Measurements from ENCODE around the gene UVRAG.

UVRAG gene

DNA sequence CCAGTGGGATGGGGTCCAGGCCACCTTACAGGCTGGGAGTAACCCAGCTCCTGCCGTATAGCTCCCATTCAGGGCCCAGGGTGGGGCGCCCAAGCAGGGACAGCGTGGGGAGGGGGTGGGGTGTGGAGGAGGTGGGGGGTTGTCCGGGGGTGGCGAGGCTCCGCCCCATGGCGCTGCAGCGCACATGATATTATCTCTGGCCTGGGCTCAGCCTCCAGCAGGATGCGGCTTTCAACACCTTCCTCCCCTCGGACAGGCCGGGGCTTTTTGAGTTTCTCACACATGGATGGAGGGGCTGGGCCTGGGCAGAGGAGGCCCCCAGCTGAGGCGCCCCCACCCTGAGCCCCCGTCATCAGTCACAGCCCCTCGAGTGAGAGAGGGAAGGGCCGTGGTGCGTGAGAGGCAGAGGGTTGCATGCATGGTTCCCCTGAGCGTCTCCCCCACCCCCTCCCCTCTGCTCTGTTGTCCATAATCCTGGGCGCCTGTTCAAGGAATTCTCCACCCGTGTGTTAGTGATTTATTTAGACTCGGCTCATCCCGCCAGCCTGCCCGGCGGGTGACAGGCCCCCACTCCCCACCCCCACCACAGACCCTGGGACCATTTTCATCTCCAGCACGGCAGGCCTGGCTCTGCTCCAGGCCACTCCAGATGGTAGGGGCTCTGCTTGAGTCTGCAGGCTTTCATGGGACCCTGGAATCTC is 346.4 kb downstream of the UVRAG start:
- H3K4me2 ChIP-seq (ENCODE audit: low read depth, low read length, poor library complexity, severe bottlenecking), result no peak overlapping the region
- no peak overlapping the region for H3K4me3 ChIP-seq (ENCODE audit: insufficient read depth, low read length, poor library complexity, severe bottlenecking)

DNA sequence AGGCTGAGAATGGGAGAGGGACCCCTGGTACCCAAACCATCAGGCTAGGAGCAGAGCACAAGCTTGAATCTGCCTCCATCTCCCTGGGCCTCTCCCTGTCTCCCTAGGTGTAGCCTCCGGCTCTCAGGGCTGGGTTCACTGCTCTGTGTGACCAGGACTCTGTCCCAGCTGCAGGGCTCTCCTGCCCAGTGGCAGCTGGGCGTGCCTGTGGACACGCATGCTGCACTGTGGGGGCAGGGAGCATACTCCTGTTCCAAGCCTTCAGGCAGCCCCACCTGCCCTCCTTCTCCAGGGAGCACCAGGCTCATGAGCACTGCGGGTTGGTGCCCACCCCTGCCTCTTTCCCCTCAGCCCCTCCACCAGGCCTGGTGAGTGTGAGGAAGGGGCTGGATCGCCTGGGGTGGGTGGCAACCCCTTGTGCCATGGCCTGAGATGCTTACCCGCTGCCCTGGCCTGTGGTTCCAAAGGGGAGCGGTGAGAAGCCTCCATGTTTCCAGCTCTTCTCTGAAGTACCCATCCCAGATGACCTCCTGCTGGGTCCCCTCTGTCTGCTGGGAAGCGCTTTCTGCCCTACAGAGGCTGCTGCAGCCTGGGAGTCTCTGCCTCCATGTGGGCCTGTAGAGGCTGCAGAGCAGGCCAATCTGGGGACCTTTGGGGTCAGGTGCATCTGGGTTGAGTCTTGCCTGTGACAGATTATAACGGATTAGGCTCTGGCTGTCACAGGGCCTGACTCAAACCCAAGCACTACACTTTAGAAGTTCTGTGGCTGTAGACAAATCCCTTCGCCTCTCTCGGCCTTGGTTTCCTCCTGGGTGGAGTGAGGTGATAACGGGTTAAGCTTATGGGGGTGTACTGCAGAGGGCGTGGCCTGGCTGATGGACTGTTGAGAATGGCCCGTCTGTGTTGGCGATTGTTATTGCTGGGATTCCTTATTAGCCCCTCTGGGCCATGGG is 347.6 kb downstream of the UVRAG start:
- Histone ChIP-seq H3K79me2 (ENCODE audit: insufficient read depth, low read length) (no peaks in the 10 kb centered on the region), H3K36me3 (ENCODE audit: low read length) (no peaks in the 10 kb centered on the region), H3K9me3 (ENCODE audit: insufficient read depth, low read length) (no peaks in the 10 kb centered on the region), H4K20me1 (ENCODE audit: low read depth, low read length) (no peaks in the 10 kb centered on the region), H3K4me3 (ENCODE audit: insufficient read depth, low read length, poor library complexity, severe bottlenecking) (no peak overlapping the region), H3F3A (ENCODE audit: insufficient read depth) (no peaks in the 10 kb centered on the region), H3K27me3 (ENCODE audit: low read length) (no peaks in the 10 kb centered on the region), H3K9me2 (replicated peaks; ENCODE audit: insufficient read depth, low read length) (no peaks in the 10 kb centered on the region), H2AFZ (ENCODE audit: low read depth, low read length, severe bottlenecking) (no peak overlapping the region), H3K27ac (ENCODE audit: low read depth, low read length) (no peak overlapping the region), H3K9ac (ENCODE audit: low read length) (no peak overlapping the region), H3K4me2 (ENCODE audit: low read depth, low read length, poor library complexity, severe bottlenecking) (no peak overlapping the region)
- TF ChIP-seq, protein P1, sequence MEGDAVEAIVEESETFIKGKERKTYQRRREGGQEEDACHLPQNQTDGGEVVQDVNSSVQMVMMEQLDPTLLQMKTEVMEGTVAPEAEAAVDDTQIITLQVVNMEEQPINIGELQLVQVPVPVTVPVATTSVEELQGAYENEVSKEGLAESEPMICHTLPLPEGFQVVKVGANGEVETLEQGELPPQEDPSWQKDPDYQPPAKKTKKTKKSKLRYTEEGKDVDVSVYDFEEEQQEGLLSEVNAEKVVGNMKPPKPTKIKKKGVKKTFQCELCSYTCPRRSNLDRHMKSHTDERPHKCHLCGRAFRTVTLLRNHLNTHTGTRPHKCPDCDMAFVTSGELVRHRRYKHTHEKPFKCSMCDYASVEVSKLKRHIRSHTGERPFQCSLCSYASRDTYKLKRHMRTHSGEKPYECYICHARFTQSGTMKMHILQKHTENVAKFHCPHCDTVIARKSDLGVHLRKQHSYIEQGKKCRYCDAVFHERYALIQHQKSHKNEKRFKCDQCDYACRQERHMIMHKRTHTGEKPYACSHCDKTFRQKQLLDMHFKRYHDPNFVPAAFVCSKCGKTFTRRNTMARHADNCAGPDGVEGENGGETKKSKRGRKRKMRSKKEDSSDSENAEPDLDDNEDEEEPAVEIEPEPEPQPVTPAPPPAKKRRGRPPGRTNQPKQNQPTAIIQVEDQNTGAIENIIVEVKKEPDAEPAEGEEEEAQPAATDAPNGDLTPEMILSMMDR (IDR thresholded peaks at IDR 0.05; ENCODE audit: insufficient read depth, low read length, poor library complexity, severe bottlenecking), result no peak
- TF ChIP-seq EZH2phosphoT487 (conservative IDR thresholded peaks at IDR 0.05; ENCODE audit: low read length), result no peak

More for the DNA sequence above, 346.4 kb downstream of the UVRAG start:
- no peaks in the 10 kb centered on the region for H3K9me3 ChIP-seq (ENCODE audit: insufficient read depth, low read length)
- no peak for TF ChIP-seq EZH2phosphoT487 (conservative IDR thresholded peaks at IDR 0.05; ENCODE audit: low read length)
- TF ChIP-seq, protein P1 (IDR thresholded peaks at IDR 0.05; ENCODE audit: insufficient read depth, low read length, poor library complexity, severe bottlenecking), result no peak
- H3K27me3 ChIP-seq (ENCODE audit: low read length), result no peaks in the 10 kb centered on the region
- H2AFZ ChIP-seq (ENCODE audit: low read depth, low read length, severe bottlenecking), result no peak overlapping the region
- no peaks in the 10 kb centered on the region for H3F3A ChIP-seq (ENCODE audit: insufficient read depth)
- H3K36me3 ChIP-seq (ENCODE audit: low read length), result no peaks in the 10 kb centered on the region
- H3K27ac ChIP-seq (ENCODE audit: low read depth, low read length), result no peak overlapping the region
- H3K79me2 ChIP-seq (ENCODE audit: insufficient read depth, low read length), result no peaks in the 10 kb centered on the region
- H4K20me1 ChIP-seq (ENCODE audit: low read depth, low read length), result no peaks in the 10 kb centered on the region
- no peaks in the 10 kb centered on the region for H3K9me2 ChIP-seq (replicated peaks; ENCODE audit: insufficient read depth, low read length)
- H3K9ac ChIP-seq (ENCODE audit: low read length), result no peak overlapping the region

DNA sequence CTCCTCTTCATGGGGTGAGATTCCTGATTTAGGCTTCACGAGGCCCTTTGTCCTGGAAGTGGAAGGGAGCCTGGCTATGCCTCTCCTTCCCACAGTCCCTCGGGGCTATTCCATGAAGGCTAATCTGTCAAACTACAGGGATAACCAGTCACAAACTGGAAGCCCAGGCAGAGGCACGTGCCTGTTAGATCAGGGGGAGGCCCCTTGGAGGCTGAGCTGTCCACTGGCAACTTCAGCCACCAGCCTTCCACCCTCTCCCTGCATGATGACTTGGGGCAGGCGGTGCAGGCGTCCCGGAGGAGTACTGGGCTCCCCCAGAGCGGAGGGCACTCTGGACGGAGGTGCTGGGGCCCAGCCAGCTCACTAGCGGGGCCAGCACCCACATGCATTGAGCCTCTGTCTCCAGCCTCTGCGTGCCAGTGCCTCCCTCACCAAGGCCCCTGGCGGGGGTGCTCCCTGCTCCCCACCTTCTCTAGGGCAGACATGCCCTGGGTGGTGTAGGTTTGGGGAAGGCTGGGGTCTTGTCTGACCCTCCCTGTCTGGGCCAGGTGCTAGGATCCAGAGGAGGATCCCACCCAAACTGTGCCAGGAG is 348.4 kb downstream of the UVRAG start:
- H3K9ac ChIP-seq (ENCODE audit: low read length), result no peak overlapping the region
- H3F3A ChIP-seq (ENCODE audit: insufficient read depth), result no peaks in the 10 kb centered on the region
- no peaks in the 10 kb centered on the region for H4K20me1 ChIP-seq (ENCODE audit: low read depth, low read length)
- no peaks in the 10 kb centered on the region for H3K27me3 ChIP-seq (ENCODE audit: low read length)
- no peak overlapping the region for H3K27ac ChIP-seq (ENCODE audit: low read depth, low read length)
- H3K9me2 ChIP-seq (replicated peaks; ENCODE audit: insufficient read depth, low read length), result no peaks in the 10 kb centered on the region
- no peaks in the 10 kb centered on the region for H3K9me3 ChIP-seq (ENCODE audit: insufficient read depth, low read length)
- no peaks in the 10 kb centered on the region for H3K79me2 ChIP-seq (ENCODE audit: insufficient read depth, low read length)
- no peaks in the 10 kb centered on the region for H3K36me3 ChIP-seq (ENCODE audit: low read length)
- no peak overlapping the region for H3K4me2 ChIP-seq (ENCODE audit: low read depth, low read length, poor library complexity, severe bottlenecking)
- H2AFZ ChIP-seq (ENCODE audit: low read depth, low read length, severe bottlenecking), result no peak overlapping the region
- TF ChIP-seq, protein P1 (IDR thresholded peaks at IDR 0.05; ENCODE audit: insufficient read depth, low read length, poor library complexity, severe bottlenecking), result no peak
- no peak for TF ChIP-seq EZH2phosphoT487 (conservative IDR thresholded peaks at IDR 0.05; ENCODE audit: low read length)
- no peak overlapping the region for H3K4me3 ChIP-seq (ENCODE audit: insufficient read depth, low read length, poor library complexity, severe bottlenecking)
